ENCODE measurements around the gene WDR19.

The WDR19 gene

DNA sequence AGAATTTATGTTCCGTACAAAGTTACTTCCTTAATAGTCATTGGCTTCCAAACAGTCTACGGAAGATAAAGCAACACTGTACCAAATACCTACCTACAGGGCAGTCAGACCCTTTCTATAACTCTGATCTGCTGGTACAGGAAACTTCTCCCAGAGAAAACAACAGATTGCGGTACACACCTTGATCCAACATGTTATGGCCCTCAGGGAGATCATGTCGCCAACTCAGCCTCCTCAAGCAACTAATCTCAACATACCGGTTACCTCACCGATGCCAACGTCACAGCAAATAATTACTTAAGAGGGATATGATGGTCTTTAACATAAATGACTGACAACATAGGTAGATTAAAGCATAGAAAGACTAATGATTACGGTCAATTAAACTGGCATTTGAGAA is 113.5 kb downstream of the WDR19 start:
- no peak for DNase-seq (ENCODE audit: low read depth in 3 of 3, low spot score in 1 of 3)

- no peak for DNase-seq (ENCODE audit: low read depth in 3 of 3, low spot score in 1 of 3)
Observed at GRCh38 chr4:39302901-39303300, 120.6 kb downstream of the WDR19 start.

DNA sequence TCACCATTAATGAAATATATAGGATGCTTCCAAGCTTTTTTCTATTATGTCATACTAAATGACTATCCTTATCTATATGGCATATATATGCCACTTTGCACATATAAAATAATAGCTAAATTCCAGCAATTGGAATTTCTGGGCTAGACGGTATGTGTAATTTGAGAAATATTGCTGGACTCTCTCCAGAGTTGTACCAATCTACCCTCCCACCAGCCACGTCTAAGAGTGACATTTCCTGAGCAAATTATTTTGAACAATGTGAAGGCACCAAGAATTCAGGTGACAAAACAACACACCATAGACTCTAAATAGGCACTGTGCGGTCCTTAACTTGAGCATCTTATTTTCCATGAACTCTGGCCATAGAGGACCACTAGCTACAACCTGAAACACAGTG is 121.5 kb downstream of the WDR19 start:
- no peak for DNase-seq (ENCODE audit: low read depth in 3 of 3, low spot score in 1 of 3)

DNA sequence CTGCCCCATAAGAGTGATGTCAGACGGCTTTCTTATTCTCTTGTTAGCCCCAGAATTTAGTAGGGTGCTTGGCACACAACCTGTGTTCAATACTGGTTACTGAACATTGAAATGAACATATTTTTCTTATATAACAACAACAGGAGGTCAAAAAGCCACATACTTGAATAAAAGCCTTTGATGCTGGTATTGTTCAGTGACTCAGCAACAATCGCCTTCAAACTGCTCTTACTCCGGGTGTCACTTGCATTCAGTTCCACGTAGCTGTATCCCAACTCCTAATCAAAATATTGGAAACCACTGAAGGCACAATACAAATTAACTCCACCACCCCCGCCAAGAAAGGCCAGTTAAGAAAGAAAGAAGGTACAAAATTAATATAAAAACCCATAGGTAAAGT is 122.3 kb downstream of the WDR19 start:
- no peak for DNase-seq (ENCODE audit: low read depth in 3 of 3, low spot score in 1 of 3)

DNA sequence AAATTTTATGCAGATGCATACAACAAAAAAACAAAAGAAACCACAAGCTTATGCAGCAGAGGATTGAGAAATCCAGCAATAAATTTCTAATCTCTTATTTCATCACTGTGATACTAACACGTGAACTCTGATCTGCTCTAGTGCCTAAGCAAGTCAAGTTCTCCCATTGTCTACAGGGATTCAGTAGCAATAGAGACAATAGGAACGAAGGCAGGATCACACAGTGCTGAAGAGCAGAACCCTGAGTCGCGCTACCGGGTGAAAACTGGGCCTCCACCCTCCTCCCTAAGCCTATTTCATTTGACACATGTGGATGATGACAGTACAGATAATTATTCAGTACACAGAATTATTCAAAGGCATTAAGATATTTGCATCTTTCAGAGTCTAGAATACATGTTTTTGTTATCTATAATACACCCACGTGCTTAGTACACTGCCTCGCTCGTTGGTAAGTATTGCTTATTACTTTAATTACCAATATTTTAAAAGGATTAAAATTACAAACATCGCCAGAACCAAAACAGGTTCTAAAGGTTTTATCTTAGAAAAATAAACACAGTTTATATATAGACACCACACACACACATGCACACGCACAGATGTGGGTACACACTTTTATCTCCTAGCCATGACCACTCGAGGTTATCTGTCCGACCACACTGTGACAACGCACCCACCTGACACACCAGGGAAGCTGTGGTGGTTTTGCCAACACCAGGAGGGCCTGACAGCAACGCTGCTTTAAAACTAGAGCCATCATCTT is 123.8 kb downstream of the WDR19 start:
- DNase-seq (ENCODE audit: low read depth in 3 of 3, low spot score in 1 of 3): no peak

DNA sequence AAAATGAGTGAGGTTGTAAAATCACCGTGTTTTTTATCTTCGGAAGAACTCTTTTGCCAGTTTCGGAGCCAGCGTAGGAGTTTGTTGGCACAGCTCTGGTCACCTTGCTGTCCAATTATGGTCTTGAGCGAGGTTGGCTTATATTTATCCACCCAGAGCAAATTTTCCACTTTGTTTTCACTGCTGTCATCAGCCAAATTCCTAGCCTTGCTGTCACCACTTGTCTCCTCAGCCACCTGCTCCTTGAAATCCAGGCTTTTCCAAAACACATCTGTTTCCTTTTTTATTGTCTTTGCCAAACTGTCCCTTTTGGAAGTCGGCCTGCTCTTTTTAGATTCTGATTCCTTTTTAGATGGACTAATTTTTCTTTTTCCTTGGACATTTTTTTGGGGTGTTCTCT is 126.3 kb downstream of the WDR19 start:
- no peak for DNase-seq (ENCODE audit: low read depth in 3 of 3, low spot score in 1 of 3)

DNA sequence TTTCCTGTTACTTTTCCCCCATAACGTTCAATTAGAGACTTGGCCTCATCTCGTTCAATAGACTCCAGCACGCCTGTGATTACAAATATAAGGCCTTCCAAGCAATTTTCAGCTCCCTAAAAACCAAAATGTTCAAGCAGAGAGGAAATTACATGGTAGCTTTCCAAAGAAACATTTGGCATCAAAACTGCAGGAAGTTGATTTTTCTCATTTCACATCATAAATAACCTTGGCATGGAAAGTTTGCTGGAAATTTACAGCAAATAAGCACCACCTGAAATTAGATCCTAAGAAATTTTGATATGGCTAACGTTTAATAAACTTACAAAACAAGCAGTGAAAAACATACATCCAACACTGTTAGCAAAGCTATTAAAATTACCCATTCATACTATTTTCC is 130.5 kb downstream of the WDR19 start:
- DNase-seq (ENCODE audit: low read depth in 3 of 3, low spot score in 1 of 3): no peak

GRCh38 chr4:39319676-39320075 is 137.3 kb downstream of the WDR19 start:
- no peak for DNase-seq (ENCODE audit: low read depth in 3 of 3, low spot score in 1 of 3)

GRCh38 chr4:39320381-39321115 is 138.2 kb downstream of the WDR19 start:
- no peak for DNase-seq (ENCODE audit: low read depth in 3 of 3, low spot score in 1 of 3)

DNA sequence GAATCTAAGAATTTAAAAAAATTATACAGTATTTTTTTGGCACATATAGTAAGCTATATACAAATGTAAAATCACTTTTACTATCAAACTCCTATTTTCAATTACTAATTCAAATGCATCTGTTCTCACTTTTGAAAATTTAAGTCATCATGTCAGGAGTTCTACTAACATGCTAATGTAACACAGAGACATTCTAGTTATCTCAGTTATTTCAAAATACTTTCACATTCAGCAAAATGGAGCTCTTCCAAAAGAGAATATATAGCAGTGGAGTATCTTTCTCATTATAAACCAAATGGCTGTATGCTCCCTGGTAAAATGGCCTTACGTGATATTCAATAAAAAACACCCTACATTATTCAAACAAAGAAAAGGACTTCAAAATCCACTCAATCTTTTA is 141.5 kb downstream of the WDR19 start:
- no peak for DNase-seq (ENCODE audit: low read depth in 3 of 3, low spot score in 1 of 3)

DNA sequence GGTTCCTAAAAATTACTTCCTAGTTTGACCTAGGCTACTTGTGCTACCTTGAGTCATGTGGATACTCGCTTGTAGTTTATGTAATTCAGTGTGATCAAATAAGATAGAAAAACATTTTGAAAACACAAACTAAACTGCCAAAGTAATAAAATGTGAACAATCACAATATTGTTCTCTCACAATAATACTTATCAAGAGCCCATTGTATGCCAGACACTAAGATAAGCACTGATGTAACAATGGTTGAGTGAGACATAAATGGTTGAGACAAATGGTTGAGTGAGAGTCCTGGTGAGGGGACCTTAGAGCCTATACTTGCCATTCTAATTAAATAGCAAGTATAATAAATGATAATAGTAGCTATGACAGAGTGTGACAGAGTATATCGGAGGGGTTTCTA is 142.1 kb downstream of the WDR19 start:
- no peak for DNase-seq (ENCODE audit: low read depth in 3 of 3, low spot score in 1 of 3)

GRCh38 chr4:39324897-39325613 is 142.7 kb downstream of the WDR19 start:
- DNase-seq (ENCODE audit: low read depth in 3 of 3, low spot score in 1 of 3): no peak

DNA sequence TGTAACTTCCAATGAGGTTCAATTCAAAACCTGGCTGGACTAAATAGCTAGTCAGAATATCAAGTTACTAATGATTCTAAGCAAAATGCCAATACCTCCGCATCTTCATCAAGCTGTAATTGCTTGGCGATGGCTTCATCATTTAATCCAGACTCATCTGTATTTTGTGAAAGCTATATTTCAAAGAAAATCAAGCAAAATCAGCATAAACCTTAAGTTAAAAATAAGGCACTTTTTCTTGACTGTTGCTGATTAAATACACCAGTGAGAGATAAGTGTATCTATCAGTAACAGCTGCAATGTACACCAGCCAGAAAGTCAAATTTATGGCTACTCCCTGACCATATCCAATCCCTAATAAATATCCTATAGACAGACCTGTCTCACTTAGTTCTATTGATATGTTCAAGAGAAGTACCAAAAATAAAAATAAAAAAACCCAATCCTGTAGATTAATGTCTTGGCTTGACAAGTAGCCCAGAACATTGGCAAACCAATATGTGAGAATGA is 144.2 kb downstream of the WDR19 start:
- no peak for DNase-seq (ENCODE audit: low read depth in 3 of 3, low spot score in 1 of 3)

DNA sequence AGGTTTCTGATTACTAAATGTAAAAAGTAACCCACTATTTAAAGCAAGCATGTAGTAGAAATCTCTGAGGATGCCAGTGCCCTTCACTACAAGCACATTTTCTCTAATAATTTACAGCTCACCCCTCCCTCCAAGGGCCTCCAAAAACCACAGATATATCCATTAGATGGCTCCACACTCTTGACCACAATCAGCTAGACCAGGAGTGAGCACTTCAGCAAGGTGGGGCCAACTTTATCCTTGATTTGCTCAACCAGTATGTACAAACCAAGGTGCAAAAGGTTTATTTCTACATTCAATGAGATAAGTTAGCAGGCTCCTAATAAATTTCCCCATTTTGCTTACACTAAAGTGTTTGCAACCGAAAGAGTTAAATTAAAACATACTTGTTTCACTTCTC is 148.0 kb downstream of the WDR19 start:
- no peak for DNase-seq (ENCODE audit: low read depth in 3 of 3, low spot score in 1 of 3)

DNA sequence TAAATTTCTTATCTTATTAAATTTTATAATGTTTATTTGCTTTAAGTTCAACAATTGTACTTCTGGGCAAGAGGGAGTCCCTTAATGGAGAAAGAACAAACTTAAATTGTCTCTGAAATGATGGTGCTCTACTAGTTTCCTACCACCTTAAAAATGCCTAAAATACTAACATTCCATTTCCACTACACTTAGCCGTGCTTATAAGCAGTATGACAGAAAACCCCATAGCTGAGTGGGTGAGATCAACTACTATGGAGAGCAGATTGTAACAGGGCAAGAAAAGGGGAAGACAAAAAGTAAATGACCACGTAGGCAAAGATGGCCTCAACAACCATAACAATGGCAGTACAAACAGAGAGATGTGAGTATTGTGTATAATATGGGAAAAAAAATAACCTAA is 148.9 kb downstream of the WDR19 start:
- DNase-seq (ENCODE audit: low read depth in 3 of 3, low spot score in 1 of 3): no peak

Data from stimulated activated CD4-positive, alpha-beta T cell treated with anti-CD3 and anti-CD28 coated beads, TNF-alpha, amount 100 ng/mL, for 1 hour (primary cell).